ENCODE data around the gene DNAJB12.
"Not testable (repeated sequence)": the region's sequence is repeated elsewhere in the genome, so short reads cannot be mapped to it uniquely, and the experiment has no call there.

DNAJB12 gene

GRCh38 chr10:72353028-72353964, 1.4 kb downstream of the DNAJB12 start:
- no peak for DNase-seq

DNA sequence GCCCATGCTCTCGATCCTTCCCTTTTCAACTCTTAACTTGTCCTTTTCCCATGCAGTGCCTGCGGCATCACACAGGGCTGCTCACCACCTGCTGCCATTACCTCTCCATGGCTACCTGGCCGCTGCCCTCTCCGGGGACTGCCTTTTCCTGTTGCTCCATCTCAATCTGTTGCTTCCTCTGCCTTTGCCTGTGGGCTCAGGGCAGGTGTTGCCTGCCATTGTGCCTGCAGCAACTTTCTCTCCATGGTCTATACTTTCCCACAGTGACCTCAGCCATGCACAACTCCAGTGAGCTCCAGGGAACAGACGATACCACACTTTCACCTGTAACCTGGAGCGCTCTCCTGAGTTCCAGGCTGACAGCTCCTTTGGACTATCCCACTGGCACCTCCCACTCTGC, 3.2 kb downstream of the DNAJB12 start:
- DNase-seq = no peak

- no peak for DNase-seq
Measured at GRCh38 chr10:72349438-72349837, 5.3 kb downstream of the DNAJB12 start.

DNA sequence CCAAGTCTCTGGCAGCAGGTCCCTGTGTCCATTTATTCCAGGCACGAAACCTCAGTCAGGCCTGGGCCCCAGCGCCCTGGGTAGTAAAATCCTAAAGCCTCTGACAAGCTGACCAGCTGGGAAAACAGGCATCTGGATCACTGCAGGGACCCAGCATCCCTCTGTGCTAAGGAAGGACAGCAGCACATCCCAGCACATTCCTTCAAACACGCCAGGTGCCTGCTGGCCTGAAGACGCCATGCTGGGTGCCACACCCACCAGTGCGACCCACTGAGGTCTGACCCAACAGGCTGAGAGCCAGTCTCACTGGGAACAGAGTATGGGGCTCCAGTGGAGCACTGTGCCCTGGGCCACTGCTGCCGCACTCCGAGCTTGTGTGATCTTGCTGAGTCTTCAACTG, 6.4 kb downstream of the DNAJB12 start:
- no peak for DNase-seq

- DNase-seq = not testable (repeated sequence)
Measured at GRCh38 chr10:72346117-72346516, 8.6 kb downstream of the DNAJB12 start.

- no peak for DNase-seq
Measured at GRCh38 chr10:72344932-72345331, 9.8 kb downstream of the DNAJB12 start.

DNA sequence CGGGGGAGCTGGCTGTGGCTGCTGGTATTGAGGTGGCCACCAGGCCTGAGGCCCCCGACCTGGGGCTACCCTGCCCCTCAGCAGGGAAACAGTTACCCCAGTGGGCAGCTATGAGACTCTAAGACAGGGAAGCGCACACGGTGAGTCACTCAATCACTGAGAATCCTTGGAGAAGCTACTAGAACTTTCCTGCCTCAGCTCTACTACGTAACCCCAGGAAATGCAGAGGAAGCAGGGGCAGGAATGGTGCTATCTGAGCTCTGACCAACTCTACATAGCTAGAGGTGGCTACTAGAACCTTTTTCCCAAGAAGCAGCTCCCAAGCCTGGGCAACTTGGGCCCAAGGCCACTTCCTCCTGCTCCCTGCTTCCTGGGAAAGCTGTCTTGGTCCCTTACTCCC, 11.8 kb downstream of the DNAJB12 start:
- no peak for DNase-seq

- peak; percentile 73 to 84 for DNase-seq
Measured at GRCh38 chr10:72340510-72341261, 14.0 kb downstream of the DNAJB12 start.

GRCh38 chr10:72338180-72338579, 16.5 kb downstream of the DNAJB12 start:
- no peak for DNase-seq

DNA sequence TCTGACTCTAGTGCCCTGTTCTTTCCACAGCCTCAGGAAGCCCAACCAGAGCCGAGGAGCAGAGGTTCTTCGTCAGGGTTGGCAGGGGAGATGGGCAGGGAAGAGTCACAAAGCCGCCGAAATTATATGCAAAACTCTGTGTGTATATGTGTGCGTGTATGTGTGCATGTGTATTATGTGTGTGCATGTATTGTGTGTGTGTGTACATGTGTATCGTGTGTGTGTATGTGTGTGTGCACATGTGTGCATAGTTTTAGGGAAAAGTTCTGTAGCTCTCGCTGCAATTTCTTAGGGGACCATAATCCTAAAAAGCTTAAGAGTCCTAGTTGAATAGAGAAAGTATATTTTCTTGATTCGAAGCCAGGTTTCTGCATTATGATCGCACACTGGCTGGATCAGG, 17.0 kb downstream of the DNAJB12 start:
- DNase-seq = no peak

GRCh38 chr10:72337039-72337629, 17.6 kb downstream of the DNAJB12 start:
- peak; percentile 56 to 67 for DNase-seq

- no peak for DNase-seq
Measured at GRCh38 chr10:72336259-72337038, 18.3 kb downstream of the DNAJB12 start.

- DNase-seq = peak; percentile 63 to 65
Measured at GRCh38 chr10:72335394-72336258, 19.1 kb downstream of the DNAJB12 start.

DNA sequence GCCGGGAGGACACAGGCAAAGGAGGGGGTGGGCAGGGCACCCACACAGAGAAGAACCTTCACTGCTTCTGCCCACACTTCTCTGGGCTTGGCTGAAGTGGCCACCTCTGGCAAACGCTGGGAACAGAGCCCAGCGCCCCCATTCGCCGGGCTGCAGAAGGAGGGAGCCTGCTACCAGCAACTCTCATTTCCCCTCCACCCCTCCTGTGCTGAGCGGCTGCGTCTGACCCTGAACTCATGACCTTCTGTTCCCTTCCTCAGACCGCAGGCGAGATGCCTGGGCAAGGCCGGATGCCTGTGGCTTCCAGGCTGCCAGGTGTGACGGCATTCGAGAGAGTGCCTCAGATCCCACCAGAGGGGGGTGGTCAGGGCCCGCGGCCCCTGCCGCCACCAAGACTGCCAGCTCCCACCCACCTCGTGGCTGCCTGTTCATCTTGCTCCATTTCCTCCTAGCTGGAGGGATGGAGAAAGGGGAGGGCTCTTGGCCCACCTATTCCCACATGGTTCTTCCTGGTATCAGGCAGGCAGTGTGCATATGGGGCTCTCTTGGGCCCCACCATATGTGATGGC, 19.8 kb downstream of the DNAJB12 start:
- peak; percentile 88 to 89 for DNase-seq

GRCh38 chr10:72334196-72334824, 20.4 kb downstream of the DNAJB12 start:
- DNase-seq = no peak

DNA sequence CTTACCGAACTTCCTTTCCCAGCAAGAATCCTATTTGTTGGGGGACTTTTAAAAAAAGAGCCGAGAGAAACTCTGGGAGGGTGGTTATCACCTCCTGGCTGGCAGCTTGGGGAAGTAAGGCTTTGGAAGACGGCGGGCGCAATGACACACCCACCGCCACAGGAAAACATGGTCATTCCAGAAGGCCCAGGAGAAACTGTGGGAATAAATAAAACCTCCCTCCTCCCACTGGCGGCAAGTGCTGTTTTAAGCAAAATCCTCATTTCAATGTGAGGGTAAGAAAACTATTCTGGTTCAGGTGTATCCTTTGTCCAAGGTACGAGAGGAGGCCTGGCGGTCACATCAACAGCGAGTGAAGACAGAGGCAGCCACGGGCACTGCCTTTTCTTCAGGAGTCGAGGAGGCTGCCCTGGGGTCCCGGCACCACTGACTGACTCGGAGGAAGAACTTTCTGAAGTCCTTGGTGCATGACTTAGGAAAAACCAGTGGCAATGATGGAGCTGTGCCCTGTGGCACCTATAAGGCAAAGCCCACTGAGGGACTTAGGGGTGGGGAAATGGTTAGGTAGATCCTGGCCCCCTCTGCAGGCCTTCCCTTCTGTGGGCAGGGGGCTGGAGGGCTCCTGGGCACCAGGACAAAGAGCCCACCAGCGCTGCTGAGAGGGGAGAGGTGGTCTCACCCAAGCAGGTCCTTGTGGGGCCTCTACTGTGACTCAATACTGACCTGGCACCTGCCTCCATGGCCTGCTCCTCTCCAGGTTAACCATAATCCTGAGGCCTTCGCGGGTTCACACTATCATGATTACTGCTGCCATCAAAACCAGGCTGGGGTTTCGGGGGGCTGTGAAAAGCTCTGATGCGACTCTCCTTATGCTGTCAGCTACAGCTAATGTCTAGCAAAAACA, 21.4 kb downstream of the DNAJB12 start:
- no peak for DNase-seq

DNA sequence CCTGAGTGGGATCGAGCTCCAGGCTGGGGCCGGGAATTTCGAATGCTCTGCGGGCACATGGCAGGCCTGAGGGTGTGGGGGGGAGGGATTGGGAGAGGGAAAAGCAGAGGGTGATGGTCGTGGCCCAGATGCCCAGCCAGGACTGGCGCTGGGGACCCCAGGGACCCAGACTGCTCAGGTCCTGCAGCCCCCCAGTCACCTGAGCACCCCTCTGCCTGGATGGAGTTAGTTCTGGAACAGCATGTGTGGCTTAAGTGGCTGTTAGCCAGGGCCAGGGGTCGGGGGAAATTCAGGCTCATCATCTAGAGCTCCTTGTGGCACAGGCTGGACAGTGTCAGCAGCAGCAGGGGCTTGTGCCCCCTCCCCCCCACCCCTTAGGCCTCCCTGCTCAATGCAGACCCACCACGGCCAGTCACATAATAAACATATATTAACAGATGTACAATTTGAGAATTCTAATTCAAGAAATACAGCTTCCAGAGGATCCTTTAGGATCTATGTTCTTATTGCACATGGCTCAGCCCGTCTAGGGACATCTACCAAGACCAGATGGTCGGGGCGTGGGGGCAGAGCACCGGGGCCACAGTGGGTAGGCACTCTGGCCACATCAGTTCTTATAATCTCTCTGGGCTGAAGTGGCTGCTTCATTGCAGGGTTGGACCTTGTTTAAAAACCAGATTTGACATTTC, 22.2 kb downstream of the DNAJB12 start:
- no peak for DNase-seq

GRCh38 chr10:72331575-72332422, 22.9 kb downstream of the DNAJB12 start:
- DNase-seq = peak; percentile 92 to 96
